SIG-M5 treated with dmso at 0.1 percent for 504 hours (cell line): ENCODE measurements around the gene RGS6.
A peak's percentile ranks its signal among the peaks of the same experiment; 100 is the strongest.

Experiments
- DNase-seq: peaks from one replicate; lab custom pipeline; 2025; ENCODE audit not compliant: unreplicated experiment; lab: John Stamatoyannopoulos, UW

RGS6 gene

GRCh38 chr14:72154645-72155378 lies 222.6 kb downstream of the RGS6 start:
- DNase-seq: no peak

DNA sequence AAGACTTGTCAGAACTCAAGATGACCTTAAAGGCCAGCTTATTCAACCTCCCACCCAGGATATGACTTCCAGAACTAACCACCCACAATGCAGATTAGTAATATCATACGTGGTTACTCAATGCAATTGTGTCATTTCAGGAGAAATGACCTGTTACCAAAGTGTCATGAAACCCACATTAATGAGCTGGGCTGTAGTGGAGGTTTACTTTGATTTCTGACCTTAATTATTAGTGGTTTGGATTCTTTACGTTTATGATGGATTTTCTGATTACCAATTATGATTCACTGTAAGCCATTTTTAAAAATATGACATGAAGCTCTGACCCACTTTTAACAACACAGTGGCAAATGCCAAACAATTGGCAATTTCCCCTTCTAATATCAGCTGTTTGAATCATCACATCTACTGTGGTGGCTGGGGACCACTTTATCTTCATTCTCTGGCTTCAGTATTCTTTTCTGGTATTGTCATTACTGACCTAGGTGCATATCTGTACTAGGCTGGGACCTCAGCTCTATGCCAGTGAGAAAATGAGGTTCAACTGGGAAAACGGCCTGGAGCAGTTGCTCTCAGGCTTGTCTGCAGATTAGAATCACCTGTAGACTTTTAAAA lies 223.3 kb downstream of the RGS6 start:
- DNase-seq: no peak

GRCh38 chr14:72164420-72165228 lies 232.4 kb downstream of the RGS6 start:
- peak; percentile 49 for DNase-seq

DNA sequence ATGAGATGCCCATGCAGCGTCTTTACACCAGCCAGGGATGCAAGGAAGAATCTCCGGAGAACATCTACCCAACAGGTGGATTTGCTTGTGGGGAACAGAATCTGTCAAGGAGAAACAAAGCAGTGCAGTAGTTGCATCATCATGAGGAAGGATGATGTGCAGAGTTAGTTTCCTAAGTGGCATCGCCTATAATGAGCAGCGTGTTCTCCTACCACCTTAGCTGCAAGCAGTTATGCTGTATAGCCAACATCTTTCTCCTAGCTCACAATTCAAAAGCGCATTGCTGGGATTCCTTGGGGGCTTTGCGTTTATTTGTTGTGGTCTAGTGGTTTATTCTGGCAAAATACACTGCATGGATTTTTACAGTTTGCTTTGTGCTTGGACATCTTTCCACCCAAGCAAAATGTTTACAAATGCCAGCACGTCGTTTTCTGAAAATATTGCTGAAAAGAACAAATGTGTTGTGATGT lies 233.0 kb downstream of the RGS6 start:
- DNase-seq: no peak

DNA sequence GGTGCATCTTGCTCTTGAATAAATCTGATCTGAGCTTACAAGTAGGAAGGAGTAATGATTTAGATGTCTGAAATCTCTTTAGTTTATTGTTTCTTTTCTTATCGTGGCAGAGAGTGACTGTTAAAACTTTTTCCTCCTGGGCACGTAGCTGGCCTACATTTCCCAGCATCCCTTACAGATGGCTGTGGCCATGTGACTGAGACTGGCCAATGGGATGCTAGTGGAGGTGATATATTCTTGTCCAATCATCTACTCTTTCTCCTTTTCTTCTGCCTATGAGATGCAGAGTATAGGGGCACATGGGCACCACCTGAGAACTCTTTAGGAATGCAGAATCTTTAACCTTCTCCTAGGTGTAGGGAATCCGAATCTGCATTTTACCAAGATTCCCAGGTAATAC lies 237.3 kb downstream of the RGS6 start:
- DNase-seq: peak; percentile 5

- no peak for DNase-seq
Measured at GRCh38 chr14:72172049-72172448, 239.8 kb downstream of the RGS6 start.

DNA sequence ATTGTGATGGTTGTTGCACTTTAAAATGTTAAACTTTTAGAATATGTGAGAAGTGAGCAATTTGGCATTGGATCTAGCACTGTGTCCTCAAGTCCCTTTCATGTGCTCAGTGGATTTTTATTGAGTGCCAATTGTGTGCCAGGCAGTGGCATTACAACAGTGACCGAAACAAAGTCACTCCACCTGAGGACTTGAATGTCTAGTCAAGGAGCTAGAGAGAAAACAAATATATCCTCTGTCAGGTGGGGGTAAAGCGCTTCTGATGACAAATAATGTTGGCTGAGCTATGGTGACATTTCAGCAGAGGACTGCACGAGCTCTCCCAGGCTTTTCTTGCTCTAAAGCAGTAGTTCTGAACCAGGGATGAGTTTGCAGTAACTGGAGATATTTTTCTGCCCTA lies 240.4 kb downstream of the RGS6 start:
- DNase-seq: no peak

DNA sequence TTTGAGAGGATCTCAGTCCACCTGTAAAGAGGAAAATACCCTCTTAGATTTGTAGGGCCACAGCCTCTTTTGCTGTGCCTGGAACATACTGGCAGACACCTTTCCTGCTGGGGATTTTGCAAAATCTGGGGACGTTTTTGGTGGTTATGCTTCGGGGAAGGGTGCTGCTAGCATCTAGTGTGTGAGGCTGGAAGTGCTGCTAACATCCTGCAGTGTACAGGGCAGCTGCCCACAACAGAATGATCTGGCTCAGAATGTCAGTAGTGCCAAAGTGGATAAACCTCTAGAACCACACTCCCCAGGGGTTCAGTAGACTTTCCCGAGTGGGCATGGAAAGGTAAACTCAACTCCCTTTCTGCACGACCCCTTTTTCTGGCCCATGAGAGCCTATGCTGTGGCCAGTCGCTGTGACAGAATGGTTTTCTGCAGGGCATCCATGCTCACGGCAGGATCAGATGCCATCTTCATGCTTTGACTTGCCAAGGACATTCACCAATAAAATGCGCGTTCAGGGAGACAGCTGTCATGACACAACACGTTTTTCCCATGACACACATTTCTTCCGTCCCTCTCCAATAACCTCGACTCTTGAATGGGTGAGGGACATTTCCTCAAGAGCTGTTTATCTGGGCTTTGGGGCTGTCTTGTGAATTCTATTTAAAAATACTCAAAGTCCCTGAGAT lies 240.9 kb downstream of the RGS6 start:
- DNase-seq: no peak

GRCh38 chr14:72177251-72177650 lies 245.0 kb downstream of the RGS6 start:
- no peak for DNase-seq

- DNase-seq: no peak
Measured at GRCh38 chr14:72178517-72178916, 246.3 kb downstream of the RGS6 start.

- no peak for DNase-seq
Measured at GRCh38 chr14:72182708-72183432, 250.6 kb downstream of the RGS6 start.

DNA sequence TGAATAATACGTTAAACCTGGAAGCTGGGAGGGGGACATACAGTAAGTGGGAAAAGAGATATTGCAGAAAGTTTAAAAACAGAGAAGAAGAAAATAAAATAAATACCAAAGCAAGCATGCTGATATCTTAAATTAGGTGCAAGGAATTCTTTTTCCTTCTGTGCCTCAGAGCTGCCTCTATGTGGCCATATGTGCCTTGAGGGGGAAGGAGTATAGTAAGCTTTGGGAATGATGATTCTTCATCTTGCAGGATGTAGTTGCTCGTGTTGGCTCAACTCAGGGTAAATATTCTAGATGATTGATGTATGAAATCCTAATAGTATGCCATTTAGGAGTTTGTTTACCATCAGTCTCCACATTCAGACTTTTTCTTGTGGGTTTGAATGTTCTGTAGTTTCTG lies 251.4 kb downstream of the RGS6 start:
- no peak for DNase-seq

- DNase-seq: no peak
Measured at GRCh38 chr14:72186523-72186922, 254.3 kb downstream of the RGS6 start.

DNA sequence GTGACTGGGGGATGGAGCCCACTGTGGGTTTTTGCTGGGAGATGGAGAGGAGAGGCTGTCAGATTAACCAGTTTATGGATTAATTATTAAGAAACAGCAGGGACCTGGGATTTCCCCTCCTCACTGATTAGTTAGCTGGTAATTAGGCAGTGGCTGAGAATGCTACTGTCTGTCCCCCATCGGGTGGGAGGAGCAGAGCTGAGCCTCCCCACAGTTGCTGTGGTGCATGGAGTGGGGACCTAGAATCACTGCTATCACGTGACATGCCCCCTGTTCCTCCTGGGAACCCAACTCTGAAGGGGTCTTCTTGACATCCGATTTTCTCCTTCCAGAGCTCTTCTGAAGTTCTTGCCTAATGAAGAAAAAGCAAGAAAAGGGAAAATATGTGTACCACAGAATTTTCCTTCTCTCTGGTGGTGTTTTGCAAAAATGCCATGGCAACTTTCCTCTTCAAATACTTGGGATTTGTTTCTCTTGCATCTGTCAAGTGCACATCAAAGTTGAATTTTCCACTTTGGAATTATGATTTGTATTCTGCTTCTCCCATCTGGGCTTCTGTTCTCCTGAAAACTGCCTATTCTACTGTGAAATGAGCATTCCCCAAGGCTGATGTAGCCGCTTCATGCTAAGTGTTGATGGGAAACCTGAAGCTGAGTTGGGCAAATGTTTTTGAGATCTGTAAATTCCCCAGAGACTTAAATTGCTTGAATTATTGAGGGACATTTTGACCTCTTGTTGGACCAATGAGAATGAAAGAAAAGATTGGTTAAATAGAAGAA lies 264.2 kb downstream of the RGS6 start:
- DNase-seq: no peak

DNA sequence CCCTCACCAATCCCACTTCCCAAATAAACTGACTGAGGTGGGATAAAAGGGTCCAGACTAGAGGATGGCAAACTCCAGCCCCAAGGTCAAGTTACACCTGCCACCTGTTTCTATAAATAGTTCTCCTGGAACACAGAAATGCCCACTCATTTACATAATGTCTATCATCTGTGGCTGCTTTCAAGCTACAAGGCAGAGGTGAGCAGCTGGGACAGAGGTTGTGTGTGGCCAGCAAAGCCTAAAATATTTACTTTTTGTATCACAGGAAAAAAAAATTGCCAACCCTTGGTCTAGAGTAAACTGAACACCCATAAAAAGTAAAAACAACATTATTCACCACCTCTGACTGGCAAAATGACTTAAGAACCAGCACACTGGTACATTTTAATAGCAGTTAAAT lies 269.4 kb downstream of the RGS6 start:
- no peak for DNase-seq

DNA sequence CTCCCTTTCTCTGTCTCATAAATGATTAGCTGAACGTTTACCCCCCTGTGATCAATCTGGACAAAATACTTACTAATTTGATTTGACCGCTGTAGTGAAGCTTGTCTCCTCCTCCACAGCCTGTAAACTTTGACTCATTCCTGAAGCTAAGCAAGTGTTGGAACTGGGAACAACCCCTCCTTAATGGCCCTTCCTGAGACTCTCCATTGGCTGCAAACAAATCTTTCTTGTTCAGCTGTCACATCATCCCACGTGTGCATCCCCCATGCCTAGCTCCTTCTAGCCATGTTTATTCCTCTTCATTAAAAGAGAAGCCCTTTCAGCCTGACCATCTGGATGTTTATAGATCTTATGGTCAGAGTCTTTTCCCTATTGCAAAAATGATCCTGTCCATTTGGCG lies 281.2 kb downstream of the RGS6 start:
- DNase-seq: no peak

GRCh38 chr14:72215080-72215479 lies 282.9 kb downstream of the RGS6 start:
- no peak for DNase-seq

GRCh38 chr14:72217135-72217534 lies 284.9 kb downstream of the RGS6 start:
- DNase-seq: no peak

GRCh38 chr14:72222046-72222445 lies 289.8 kb downstream of the RGS6 start:
- DNase-seq: no peak

DNA sequence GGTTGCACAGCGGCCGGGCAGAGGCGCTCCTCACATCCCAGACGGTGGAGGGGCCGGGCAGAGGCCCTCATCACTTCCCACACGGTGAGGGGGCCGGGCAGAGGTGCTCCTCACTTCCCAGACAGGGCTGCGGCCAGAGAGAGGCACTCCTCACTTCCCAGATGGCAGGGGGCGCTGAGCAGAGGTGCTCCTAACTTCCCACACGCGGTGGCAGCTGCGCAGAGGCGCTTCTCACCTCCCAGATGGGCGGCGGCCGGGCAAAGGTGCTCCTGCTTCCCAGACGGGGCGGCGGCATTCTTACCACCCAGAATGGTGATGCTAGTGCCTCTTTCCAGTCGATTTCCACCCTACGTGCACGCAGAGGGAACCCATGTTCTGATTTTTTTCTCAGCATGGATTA lies 304.4 kb downstream of the RGS6 start:
- no peak for DNase-seq
